ENCODE measurements around the gene SCN9A.

DNA sequence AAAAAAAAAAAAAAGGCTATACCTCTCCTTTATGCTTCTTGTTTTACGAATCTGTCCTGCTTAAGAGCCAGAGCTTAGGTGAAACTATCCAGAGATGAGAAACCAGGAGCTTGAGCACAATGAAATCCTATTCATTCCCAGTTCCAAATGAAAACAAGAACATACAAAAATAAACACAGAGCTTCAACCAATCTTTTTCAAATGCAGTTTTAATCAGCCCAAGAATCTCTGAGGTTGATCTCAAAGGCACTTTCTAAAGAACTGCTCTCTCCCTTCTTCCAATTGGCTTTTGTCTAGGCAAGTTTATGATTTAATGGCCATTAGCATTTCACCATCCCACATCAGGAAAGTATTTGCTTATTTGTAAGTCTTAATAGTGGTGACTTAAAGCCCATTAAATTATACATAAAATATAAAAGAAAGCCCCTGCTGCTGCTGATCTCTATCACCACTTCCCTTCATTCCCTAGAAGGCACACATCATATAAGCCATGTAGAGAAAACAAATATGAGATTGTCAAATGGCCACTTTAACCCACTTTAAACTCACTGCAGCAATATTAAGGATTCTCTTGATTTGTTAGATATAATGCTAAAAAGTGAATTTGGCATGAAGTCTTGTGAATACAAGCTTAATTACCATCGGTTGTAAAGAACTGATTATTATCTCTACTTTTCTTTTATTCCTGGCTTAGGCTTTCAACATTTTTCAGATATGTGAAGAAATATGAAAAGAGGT lies 29.3 kb upstream of the SCN9A start:
- no peak for TF ChIP-seq ZNF660 (tag by site-specific recombination; IDR thresholded peaks at IDR 0.05)
- TF ChIP-seq, protein P1, sequence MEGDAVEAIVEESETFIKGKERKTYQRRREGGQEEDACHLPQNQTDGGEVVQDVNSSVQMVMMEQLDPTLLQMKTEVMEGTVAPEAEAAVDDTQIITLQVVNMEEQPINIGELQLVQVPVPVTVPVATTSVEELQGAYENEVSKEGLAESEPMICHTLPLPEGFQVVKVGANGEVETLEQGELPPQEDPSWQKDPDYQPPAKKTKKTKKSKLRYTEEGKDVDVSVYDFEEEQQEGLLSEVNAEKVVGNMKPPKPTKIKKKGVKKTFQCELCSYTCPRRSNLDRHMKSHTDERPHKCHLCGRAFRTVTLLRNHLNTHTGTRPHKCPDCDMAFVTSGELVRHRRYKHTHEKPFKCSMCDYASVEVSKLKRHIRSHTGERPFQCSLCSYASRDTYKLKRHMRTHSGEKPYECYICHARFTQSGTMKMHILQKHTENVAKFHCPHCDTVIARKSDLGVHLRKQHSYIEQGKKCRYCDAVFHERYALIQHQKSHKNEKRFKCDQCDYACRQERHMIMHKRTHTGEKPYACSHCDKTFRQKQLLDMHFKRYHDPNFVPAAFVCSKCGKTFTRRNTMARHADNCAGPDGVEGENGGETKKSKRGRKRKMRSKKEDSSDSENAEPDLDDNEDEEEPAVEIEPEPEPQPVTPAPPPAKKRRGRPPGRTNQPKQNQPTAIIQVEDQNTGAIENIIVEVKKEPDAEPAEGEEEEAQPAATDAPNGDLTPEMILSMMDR (tag by site-specific recombination; IDR thresholded peaks at IDR 0.05), result no peak
- no peak for TF ChIP-seq ZNF707 (tag by site-specific recombination; IDR thresholded peaks at IDR 0.05)
- no peak for TF ChIP-seq ZNF510 (tag by site-specific recombination; IDR thresholded peaks at IDR 0.05; ENCODE audit: insufficient replicate concordance)
- no peak for TF ChIP-seq YY1 (tag by site-specific recombination; IDR thresholded peaks at IDR 0.05)
- no peak for TF ChIP-seq ZNF121 (tag by site-specific recombination; IDR thresholded peaks at IDR 0.05)
